Fibroblast of upper back skin (primary cell): Measurements from ENCODE around the gene UBA3.
A peak's percentile ranks its signal among the peaks of the same experiment; 100 is the strongest.

Source experiments
- DNase-seq: peaks from one replicate; pipeline ENCODE4 v3.0.0-alpha.2; 2013

Gene UBA3

GRCh38 chr3:69009559-69010410 is 70.4 kb downstream of the UBA3 start:
- peak; percentile 88 for DNase-seq

- no peak for DNase-seq
Measured at GRCh38 chr3:69008980-69009379, 71.2 kb downstream of the UBA3 start.

DNA sequence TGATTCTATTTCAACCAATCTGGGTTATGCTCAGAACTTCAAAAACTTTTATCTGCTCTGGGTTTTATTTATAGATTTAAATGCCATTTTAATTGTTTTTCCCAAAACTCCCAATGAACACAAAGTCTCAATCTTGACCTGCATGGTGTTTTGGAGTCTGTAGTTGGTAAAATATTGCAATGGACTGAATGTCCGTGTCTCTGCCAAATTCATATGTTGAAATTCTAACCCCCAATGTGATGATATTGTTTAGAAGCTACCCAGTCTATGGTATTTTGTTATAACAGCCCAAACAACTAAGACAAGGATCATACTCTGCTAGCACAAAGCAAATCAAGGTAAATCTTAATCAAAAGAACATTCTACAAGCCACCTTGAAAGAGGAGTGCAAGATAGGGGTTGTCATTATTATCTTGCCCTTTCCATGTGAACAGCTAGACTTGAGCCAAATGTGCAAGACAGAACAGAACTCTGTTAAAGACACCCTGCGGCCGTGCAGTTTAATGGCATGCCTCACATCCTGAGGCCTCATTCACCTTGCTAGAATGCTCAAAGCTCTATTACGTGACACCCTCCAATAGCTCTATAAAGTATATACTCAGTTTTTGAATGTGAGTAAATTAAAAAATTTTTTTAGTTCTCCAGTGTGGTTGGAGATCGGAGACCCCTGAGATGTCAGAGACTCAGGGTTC is 74.2 kb downstream of the UBA3 start:
- DNase-seq: no peak

- peak; percentile 49 for DNase-seq
Measured at GRCh38 chr3:69005071-69005790, 74.9 kb downstream of the UBA3 start.
